ENCODE measurements around the gene PHLDB2.

PHLDB2 gene

GRCh38 chr3:111851511-111851954, 7.5 kb upstream of the PHLDB2 start:
- DNase-seq = peak; percentile 9

- peak; percentile 51 for DNase-seq
Measured at GRCh38 chr3:111852540-111852939, 6.5 kb upstream of the PHLDB2 start.

GRCh38 chr3:111853068-111853467, 6.0 kb upstream of the PHLDB2 start:
- DNase-seq = no peak

GRCh38 chr3:111854990-111855389, 4.1 kb upstream of the PHLDB2 start:
- no peak for DNase-seq

- no peak for DNase-seq
Measured at GRCh38 chr3:111856501-111856900, 2.6 kb upstream of the PHLDB2 start.

GRCh38 chr3:111857474-111857873, 1.6 kb upstream of the PHLDB2 start:
- no peak for DNase-seq

GRCh38 chr3:111858642-111859041, 423 bp upstream of the PHLDB2 start:
- DNase-seq = no peak

- peak; percentile 92 for DNase-seq
Measured at GRCh38 chr3:111859974-111860859, 1.2 kb downstream of the PHLDB2 start.

GRCh38 chr3:111861391-111861790, 2.3 kb downstream of the PHLDB2 start:
- DNase-seq = no peak

GRCh38 chr3:111862415-111862814, 3.4 kb downstream of the PHLDB2 start:
- DNase-seq = no peak

- no peak for DNase-seq
Measured at GRCh38 chr3:111862974-111863373, 3.9 kb downstream of the PHLDB2 start.

GRCh38 chr3:111863942-111864694, 5.1 kb downstream of the PHLDB2 start:
- no peak for DNase-seq

- DNase-seq = peak; percentile 19
Measured at GRCh38 chr3:111864821-111865656, 6.0 kb downstream of the PHLDB2 start.

GRCh38 chr3:111867889-111868426, 8.9 kb downstream of the PHLDB2 start:
- no peak for DNase-seq

- no peak for DNase-seq
Measured at GRCh38 chr3:111870620-111871019, 11.6 kb downstream of the PHLDB2 start.

- DNase-seq = no peak
Measured at GRCh38 chr3:111871809-111872623, 13.0 kb downstream of the PHLDB2 start.

GRCh38 chr3:111872979-111873378, 13.9 kb downstream of the PHLDB2 start:
- DNase-seq = no peak

- no peak for DNase-seq
Measured at GRCh38 chr3:111874177-111874820, 15.2 kb downstream of the PHLDB2 start.

- no peak for DNase-seq
Measured at GRCh38 chr3:111881480-111881879, 22.4 kb downstream of the PHLDB2 start.

- no peak for DNase-seq
Measured at GRCh38 chr3:111882194-111882593, 23.1 kb downstream of the PHLDB2 start.

- DNase-seq = no peak
Measured at GRCh38 chr3:111882799-111883198, 23.7 kb downstream of the PHLDB2 start.

All from hematopoietic multipotent progenitor cell treated with erythropoietin and hydrocortisone succinate and interleukin-3 and kit ligand, for 4 days (in vitro differentiated cells).